ENCODE measurements around the gene CALD1.

- TF ChIP-seq ZFP30 (CRISPR knock-in tag; IDR thresholded peaks at IDR 0.05) = no peak
- TF ChIP-seq BACH2 (CRISPR knock-in tag; IDR thresholded peaks at IDR 0.05; ENCODE audit: borderline replicate concordance) = no peak
- TF ChIP-seq TOX (CRISPR knock-in tag; IDR thresholded peaks at IDR 0.05; ENCODE audit: borderline replicate concordance) = no peak
- TF ChIP-seq TSHZ2 (CRISPR knock-in tag; IDR thresholded peaks at IDR 0.05) = no peak
- TF ChIP-seq ARNTL (CRISPR knock-in tag; IDR thresholded peaks at IDR 0.05; ENCODE audit: borderline replicate concordance, low read depth) = no peak
- no peak for TF ChIP-seq PATZ1 (CRISPR knock-in tag; IDR thresholded peaks at IDR 0.05; ENCODE audit: borderline replicate concordance)
- TF ChIP-seq ZFP3 (CRISPR knock-in tag; IDR thresholded peaks at IDR 0.05) = no peak
- TF ChIP-seq ZNF565 (CRISPR knock-in tag; conservative IDR thresholded peaks at IDR 0.05; ENCODE audit: low read depth) = no peak
- no peak for TF ChIP-seq ESRRG (CRISPR knock-in tag; IDR thresholded peaks at IDR 0.05)
- no peak for TF ChIP-seq RARB (CRISPR knock-in tag; IDR thresholded peaks at IDR 0.05)
- no peak for TF ChIP-seq CREB5 (CRISPR knock-in tag; IDR thresholded peaks at IDR 0.05; ENCODE audit: low read depth)
- no peak for TF ChIP-seq ZNF8 (CRISPR knock-in tag; IDR thresholded peaks at IDR 0.05)
- no peak for TF ChIP-seq SNAI2 (CRISPR knock-in tag; IDR thresholded peaks at IDR 0.05)
- TF ChIP-seq OSR1 (CRISPR knock-in tag; IDR thresholded peaks at IDR 0.05) = no peak
These were observed 37.4 kb upstream of the CALD1 start for GRCh38 chr7:134741907-134742635.

Measured in SK-N-SH treated with all-trans-retinoic acid at 6 μM for 48 hours (cell line).